Right hindlimb (tissue), 1 donor: Measurements from ENCODE around the gene PEX14.
A peak's percentile ranks its signal among the peaks of the same experiment; 100 is the strongest.

Source experiments
- DNase-seq: peaks from one replicate; pipeline ENCODE4 v3.0.0-alpha.2; 2018

The PEX14 gene

DNA sequence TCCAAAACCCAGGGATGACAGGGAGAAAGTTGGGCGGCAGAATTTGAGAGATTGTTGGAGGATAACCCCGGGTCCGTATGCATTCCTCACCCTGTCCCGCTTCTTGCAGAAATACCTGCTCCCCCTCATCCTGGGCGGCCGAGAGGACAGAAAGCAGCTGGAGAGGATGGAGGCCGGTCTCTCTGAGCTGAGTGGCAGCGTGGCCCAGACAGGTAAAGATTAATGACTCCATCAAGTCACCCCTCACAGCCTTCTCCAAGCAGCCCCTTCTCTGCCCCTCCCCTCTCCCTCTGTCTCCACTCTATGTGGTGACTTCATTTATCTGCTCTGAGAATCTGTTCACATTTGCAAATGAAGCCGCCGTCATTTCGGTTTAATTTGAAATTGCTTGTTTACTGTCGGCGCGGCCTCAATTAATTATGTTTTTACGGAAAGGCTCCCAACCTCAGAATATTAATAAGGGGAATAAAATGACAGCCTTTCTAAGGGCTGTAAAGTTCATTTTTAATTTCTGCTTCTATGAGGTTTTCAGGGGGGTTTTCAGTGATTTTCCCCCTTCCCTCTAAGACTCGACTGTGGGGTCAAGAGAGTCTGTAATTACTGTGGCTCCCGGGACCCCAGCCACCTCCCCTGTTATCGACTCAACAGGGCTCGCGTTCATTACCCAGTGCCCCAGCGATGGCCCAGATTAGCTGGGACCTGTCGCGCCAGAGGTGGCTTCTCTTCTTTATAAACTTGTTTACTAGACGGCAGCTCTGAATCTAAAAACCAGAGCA, 148.3 kb downstream of the PEX14 start:
- DNase-seq = no peak

DNA sequence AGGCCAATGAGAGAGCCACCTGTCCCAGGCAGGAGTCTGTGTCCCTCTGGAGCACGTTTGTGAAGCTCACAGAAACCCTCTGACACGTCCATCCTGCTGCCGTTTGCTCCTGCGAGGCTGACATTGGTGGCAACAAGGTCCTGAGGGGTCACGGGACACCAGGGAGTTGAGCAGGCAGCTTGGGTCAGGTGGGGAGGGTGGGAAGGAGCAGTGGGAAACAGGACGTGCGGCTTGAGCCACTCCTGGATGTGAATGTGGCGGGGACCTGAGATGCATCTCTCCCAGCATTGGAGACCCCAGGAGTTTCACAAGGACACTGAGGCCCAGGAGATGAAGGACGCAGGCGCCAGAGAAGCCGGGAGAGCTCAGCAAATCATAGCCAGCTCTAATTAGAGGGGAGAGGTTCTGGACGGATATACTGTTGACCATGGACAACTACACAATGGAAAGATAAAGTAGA, 149.0 kb downstream of the PEX14 start:
- DNase-seq = no peak

DNA sequence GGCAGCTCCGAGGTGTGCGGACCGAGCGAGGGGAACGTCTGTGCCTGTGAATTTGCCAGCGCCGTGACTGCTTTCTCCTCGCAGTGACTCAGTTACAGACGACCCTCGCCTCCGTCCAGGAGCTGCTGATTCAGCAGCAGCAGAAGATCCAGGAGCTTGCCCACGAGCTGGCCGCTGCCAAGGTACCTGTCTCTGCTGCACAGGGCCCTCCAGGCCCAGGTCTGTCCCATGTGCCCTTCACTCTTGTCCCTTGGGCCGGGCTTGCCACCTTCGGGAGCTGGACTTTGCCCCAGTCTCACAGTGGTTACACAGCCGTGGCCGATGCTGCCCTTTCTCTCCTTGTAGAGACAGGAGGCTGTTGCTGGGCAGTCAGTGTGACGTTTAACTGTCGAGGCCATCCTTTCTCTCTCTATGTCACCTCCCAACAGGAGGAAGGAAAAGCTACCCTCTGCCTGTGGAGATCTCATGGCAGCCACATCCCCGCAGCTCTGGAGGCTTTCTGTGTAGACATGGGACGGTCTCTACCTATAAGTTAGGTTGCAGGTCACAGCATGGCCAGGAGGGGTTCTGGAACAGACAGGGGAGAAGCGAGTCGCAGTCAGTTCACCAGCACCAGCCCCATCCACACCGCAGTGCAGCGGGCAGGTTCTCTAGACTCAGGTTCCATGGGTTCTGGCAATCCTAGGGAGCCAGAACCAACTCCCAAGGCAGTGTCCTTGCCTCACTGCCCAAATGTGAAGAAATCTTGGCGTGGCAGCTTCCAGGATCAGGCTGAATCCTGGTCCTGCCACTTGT, 149.7 kb downstream of the PEX14 start:
- no peak for DNase-seq

DNA sequence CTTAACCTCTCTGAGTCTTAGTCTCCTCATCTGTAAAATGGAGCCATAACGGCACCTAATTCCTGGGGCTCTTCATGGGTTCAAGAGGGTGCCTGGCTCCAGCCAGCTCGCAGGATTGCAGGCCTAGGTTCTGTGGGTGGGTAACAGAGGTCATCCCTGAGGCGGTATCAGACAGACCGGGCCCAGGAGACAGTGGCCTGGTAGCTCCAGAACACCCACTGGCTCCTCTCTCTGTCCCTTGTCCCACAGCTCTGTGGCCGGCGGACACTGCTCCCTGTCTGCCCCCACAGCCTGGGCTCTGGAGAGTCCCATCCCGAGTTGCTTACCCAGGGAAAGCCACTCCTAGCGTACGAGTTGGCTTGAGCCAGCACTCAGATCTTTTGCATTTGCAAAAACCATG, 150.3 kb downstream of the PEX14 start:
- DNase-seq = no peak

DNA sequence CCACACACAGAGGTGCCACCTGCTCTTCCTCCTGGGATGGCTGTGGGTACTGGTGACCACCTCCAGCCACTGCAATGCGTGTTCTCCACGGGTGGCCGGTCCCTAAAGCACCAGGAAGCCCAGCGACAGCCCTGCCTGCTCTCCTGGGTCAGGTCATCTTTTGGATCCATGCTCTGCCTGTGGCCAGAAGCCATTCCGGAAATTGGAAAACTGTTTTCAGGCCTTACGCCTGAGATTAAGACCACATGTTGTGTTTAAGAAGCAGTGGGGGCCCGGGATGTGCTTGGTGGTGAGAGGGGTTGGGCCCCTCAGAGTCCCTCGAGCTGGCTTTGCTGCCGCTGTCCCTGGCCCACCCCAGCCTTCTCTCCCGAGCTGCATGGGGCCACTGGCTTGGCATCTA, 150.8 kb downstream of the PEX14 start:
- peak; percentile 68 for DNase-seq

DNA sequence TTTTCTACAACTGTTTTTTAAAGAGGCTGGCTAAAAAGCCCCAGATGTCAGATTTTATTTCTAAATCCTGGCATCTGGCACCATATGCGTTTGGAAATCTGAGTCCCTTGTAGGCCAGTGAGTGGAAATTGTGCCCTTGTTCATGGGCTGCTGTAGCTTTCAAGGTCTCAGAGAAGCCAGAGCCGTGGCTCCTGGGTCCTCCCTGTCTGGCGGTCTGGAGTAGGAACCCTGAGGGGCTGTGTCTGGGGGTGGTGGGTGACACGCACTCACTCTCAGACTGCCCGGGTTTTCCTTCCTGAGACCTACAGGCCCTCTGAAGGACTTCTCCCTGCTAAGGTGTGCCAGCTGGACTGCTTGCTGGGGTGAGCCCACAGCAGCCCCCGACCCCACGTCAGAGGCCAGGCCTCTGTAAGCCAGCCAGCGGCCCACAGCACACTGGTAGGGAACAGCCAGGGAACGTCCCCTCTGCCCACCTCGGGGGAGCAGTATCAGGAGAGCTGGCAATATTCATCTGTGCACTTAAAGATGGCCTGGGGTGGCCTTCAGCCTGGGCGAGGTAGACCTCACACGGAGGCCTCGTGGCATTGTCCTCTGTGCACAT, 151.5 kb downstream of the PEX14 start:
- no peak for DNase-seq

DNA sequence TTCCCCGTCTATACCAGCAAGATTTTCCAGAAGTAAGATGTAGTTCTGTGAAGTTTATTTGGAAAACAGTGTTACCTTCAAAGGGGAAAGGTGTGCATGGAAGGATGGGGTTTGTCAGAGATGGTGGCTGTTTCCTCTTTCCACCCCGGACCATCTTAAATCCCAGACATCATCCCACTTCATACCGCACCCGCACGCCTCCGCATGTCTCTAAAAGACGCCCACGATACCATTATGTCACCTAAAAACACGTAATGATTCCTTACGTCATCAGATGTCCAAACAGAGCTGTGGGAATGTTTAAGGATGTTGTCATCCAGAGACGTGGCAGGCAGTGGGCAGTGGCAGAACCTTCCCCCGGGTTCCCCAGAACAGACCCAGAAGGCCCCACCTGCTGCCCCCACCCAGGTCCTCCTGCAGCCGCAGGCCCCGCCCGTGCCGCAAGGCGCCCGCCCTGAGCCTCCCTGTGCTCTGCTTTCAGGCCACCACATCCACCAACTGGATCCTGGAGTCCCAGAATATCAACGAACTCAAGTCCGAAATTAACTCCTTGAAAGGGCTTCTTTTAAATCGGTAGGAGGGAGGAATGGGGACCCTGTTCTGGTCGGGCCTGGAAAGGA, 152.2 kb downstream of the PEX14 start:
- no peak for DNase-seq

DNA sequence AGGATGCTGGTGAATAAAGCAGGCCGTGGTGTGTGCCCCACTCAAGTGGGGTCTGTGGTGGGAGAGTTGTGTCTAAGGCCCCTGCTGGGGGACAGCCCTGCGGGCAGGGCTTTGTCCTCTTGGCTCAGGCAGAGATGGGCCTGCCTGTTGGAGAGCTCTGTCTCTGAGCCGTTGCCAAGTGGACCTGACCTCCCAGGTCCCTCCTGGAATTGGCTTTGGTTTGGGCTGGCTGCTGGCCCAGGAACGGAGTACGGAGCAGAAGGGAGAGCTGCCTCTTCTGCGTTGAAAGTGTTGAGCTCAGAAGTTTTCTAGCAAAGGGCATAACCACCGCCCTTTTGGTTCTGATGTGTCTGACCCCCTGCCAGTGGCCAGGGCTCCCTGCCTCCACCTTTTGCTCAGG, 153.9 kb downstream of the PEX14 start:
- DNase-seq = peak; percentile 55

DNA sequence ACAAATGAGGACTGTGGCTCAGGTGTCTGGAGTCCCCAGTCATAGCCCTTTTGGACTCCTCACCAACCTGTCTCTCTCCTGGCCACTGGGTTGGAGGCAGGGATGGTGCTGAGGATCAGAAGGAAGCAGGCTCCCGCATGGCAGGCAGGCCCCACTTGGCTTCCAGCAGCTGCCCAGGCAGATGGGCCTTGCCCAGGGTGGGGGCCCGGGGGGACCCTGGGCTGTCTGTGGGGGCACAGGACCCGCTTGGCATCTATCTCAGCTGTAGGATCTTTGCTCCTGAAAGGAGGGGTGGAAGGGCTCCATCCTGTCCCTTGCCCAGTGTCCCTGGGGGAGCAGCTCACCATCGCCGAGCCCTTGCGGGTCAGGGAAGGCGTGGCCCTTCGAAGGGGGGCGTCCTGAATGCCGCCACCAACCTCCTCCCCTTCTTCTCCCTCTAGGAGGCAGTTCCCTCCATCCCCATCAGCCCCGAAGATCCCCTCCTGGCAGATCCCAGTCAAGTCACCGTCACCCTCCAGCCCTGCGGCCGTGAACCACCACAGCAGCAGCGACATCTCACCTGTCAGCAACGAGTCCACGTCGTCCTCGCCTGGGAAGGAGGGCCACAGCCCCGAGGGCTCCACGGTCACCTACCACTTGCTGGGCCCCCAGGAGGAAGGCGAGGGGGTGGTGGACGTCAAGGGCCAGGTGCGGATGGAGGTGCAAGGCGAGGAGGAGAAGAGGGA, 154.5 kb downstream of the PEX14 start:
- DNase-seq = no peak

DNA sequence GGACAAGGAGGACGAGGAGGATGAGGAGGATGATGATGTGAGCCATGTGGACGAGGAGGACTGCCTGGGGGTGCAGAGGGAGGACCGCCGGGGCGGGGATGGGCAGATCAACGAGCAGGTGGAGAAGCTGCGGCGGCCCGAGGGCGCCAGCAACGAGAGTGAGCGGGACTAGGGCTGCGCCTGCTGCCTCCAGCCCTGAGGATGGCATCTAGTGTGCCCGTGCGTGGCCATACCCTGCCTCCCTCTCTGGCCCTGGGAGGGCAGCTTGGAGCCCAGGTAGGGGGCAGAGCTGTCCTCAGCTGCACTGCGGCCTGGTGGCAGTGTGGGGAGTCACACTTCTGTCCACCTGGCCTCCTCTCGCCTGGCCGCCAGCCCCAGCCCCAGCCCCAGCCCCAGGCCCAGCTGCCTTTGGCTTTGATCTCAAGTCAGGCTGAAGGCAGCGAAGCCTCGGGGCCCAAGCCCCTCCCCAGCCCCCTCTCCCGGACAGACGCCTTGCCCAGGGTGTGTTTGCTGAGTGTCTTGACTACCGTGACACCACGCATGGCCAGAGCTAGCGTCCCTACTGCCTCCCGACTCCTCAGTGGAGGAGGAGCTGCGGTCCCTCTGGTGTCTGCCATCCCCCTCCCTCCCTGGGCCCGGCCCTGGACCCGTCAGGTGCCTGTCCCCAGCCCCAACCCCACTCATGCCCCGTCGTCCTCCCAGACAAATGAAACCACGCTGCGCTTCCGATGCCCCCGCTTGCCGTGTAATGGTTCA, 155.2 kb downstream of the PEX14 start:
- no peak for DNase-seq

DNA sequence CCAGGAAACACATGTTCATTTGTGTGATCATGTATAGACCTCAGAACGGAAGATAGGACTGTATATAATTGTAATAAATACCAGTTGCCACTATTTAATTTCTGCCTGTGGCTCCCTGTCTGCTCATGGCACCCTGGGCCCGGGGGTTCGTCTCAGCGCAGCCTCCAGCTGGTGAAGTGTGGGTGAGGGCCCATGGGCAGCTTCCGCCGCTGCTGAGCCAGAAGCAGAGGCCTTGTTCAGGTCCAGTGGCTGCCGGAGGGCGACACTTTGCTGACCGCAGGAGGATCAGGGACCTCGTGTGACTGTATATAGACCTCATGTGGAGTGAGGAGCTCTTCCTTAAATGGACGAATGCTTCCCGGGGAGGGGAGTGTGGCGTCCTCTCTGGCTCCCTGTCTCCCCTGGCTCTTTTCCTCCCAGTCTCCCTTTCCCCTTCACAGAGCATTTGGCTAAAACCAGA, 155.9 kb downstream of the PEX14 start:
- no peak for DNase-seq

DNA sequence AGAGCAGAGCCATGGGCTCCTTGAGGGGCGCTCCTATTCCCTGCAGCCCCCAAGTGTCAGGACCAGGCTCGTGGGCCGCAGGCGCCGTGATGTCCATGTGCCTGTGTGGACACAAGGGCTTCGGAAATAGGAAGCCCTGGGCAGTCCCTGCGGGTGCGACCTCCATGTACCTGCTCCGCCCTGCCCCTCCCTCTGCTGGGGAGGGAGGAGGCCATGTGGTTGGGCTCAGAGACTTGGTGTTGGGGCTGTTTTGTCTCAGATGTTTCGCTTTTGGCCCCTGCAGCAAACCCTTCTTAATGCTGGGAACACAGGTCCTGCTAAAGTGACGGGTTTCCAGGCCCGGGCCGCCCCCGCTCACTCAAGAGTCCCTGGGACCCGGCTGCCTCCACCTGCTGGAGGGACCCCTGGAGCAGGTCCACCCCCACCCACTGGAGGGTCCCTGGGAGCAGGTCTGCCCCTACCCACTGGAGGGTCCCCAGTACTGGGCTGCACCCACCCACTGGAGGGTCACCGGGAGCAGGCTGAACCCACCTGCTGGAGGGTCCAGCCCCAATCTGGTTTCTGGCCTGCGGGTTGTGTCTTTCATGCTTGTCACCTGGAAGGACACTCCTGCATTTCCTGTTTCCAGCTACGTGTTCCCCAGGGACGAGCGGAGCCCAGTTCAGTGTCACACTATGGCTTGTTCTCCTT, 156.5 kb downstream of the PEX14 start:
- peak; percentile 14 for DNase-seq

DNA sequence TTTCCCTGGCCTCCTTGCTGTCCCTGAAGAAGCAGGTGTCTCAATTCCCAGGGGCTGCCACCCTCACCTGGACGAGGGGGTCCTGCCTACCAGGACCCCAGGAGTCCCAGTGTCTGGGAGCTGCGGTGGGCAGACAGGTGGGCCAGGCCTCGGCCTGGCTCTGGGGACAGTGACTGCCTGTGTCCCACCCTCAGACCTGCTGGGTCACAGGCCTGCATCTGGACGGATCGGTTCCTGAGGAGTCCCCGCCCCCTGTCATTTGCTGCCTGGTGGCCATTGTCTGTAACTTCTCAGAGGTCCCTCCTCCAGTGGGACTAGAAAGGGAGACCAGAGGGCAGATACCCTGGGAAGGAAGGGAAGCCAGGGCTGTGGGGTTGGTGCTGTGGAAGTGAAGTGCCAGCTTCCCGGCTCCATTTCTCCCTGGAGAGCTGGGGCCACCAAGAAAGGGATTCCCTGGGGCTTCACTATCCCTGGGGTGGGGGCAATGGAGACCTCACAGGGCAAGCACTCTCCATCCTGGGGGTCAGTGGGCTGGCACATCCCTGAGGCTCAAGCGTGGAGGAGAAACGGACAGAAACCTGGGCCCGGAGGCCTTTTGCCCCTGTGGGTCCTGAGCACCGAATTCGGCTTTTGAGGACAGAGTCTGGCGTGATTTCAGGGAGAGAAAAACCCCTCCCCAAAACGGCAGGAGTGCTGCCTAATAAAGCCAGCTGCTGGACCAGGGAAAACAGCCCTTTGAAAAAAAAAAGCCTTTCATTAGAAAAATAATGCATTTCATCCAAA, 157.3 kb downstream of the PEX14 start:
- peak; percentile 16 for DNase-seq

DNA sequence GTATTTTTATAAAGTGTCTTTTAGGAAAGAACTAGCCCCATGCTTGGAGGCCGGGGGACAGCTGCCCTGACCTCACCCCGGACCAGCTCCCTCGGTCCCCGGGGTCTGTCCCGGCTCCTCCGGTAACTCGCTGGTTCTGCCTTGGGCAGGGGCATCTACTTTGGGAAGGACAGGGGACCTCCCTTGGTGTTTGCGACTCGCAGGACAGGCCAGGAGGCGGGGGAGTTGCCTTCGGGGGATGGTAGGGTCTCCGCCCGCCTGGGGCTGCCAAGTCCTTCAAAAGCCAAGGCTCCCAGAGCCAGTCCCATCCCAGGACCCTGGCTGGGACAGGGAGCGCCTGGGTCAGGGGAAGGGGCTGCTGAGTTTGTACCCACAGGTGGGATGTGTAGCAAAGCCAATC, 157.9 kb downstream of the PEX14 start:
- peak; percentile 14 for DNase-seq

DNA sequence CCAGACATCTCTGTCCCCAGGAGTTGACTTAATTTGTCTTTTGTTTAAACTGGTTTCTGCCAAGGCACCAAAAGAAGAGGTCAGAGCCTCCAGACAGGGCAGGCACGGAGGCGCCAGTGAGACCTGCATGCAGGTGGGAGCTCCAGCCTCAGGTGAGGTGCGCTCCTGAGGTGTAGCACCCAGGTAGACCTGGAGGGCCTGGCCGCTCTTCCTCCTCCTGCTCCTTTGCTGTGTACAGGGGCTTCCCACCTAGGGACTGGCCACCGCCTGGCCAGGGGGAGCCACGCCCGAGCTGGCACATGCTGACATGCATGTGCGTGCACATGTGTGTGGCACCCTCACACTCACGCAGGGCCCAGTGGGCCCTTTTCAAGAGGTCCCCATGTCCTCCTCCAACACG, 158.7 kb downstream of the PEX14 start:
- DNase-seq = no peak

DNA sequence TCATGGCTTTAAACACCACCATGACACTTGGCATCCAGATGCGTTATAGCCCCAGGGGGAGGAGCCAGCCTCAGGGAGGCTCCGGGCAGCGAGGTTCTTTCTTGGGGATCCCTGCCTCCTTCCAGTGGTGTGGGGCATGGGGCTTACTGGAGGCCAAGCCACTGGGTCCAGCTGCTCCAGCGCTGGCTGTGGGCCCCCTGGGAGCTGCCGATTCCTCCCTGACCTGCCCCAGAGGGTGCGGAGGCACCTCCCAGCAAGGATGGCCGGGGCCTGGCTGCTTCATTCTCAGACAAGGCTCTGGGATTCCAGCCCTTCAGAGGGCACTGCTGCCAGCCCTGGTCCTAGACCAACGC, 159.3 kb downstream of the PEX14 start:
- no peak for DNase-seq

DNA sequence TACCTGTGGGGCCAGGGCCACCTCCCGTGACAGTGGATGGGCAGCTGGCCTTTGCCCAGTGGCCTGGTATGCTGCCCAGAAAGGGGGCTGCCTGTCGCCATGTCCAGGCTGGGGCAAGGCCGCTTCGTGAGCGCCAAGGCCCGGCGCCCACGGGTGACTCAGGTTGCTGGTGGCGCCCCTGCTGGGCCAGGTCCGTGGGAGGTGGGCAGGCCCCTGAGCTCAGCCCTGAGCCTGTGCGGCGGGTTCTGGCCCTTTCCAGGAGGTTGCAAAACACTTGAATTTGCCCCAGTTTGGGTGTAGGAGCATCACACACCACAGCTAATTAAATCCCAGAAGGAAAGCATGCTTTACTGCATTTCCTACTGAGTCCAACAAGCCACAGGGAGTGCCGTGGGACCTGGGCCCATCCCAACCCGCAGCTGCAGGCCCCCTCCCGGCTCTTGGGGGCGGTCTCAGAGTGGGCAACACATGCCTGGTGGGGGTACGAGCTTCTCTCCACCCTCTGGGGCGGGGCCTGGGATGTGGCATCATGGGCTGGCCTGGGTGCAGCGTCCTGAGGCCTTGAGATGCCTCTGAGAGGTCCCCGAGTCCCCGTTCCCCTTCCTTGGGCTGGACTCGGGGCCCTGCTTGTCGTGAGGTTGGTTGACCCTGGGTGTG, 159.8 kb downstream of the PEX14 start:
- DNase-seq = peak; percentile 56

DNA sequence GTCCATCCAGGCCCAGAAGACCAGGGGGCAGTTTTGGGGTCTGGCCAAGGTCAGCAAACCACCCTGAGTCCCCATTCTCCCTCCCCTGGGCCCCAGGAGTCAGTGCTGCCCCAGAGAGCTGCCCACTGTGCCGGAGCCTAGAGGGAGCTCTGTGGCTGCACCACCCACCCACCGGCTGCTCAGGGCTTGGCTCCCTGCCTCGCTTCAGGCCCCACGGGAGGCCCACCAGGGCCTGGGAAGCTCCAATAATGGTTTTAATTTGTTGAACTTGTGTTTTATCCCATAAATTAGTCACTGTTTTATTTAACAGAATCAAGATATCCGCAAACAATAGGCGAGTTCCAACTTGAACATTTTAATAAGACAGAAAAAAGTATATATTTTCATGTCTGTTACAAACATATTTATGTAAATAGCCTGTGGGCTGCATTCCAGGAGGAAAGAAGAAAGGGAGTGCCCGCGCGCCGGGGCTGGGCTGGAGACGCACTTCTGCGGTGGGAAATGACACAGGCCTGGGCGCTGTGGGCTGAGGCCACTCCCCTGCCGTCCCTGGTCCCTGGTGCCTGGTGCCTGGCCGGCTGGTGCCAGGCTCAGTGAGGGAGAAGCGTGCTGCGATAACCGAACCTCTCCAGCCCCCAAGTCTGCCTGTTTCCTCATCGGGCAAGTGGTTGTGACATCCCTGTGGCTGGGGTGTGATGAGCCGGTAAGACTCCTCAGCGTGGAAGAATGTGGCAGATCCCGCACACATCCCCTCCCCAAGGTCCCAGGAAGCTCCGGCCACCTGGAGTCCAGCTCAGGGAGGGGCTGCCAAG, 160.5 kb downstream of the PEX14 start:
- no peak for DNase-seq

DNA sequence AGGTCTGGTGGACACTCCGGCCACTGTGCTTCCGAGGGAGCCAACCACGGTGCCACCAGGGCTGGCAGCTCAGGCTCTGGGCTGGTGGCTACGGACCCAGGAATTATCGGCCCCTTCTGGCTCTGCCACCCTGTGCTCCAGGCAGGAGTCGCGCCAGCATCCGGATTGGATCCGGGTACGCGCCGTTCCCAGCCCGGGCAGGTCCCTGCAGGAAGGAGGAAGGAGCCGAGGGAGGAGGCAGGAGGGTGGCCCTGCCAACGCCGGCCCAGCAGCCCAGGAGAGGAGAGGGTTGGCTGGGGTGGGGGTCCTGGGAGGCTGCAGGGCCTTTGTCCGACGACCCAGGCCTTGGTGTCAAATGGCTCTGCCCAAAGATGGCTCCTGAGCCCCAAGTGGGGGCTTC, 161.2 kb downstream of the PEX14 start:
- no peak for DNase-seq
